Measurements from ENCODE around the gene GOLGA6C.
"Not testable (repeated sequence)": the region's sequence is repeated elsewhere in the genome, so short reads cannot be mapped to it uniquely, and the experiment has no call there.

- TF ChIP-seq CTCF (conservative IDR thresholded peaks at IDR 0.05 in 1 of 2, IDR thresholded peaks at IDR 0.05 in 1 of 2; ENCODE audit: extremely low read depth in 1 of 2, insufficient read depth in 1 of 2, low read depth in 1 of 2, low read length in 2 of 2); EZH2 (IDR thresholded peaks at IDR 0.05; ENCODE audit: borderline replicate concordance, low read length): not testable (repeated sequence)
Observed at GRCh38 chr15:75273751-75274359, 15.7 kb downstream of the GOLGA6C start.

Data from mammary epithelial cell (primary cell).